Measurements from ENCODE around the gene ADAMTS9. TPM values are rescaled to one million over a fixed set of nuclear protein-coding genes. Genes with fewer than 3 reads are reported as not detected.

ADAMTS9 gene
- not detected for total RNA-seq
- not detected for total RNA-seq (2013)

- intact Hi-C loops (cut with micrococcal nuclease): no loop called here
Measured at GRCh38 chr3:64687781-64688604, at the start of gene ADAMTS9. Gene ADAMTS9, minus strand, starts transcription at chr3:64688000. Its CDS starts 343 bp downstream, at chr3:64687657.

GRCh38 chr3:64732576-64732975 is 44.8 kb upstream of the ADAMTS9 start:
- H3K36me3 ChIP-seq (ENCODE audit: control insufficient read depth, insufficient read depth, low read length): no peaks in the 10 kb centered on the region
- H3K4me1 Mint-ChIP-seq: no peaks in the 10 kb centered on the region
- peaks cover 15% of the 10 kb centered on the region in 2 donors for H3K9me3 Mint-ChIP-seq
- H3K4me3 ChIP-seq (ENCODE audit: low read length): no peak overlapping the region
- H3K4me3 Mint-ChIP-seq: no peak overlapping the region
- DNase-seq: no peak
- H3K27ac ChIP-seq (ENCODE audit: low read length): no peak overlapping the region
- no peaks in the 10 kb centered on the region for H3K36me3 Mint-ChIP-seq
- no peaks in the 10 kb centered on the region for H3K27me3 ChIP-seq (ENCODE audit: control insufficient read depth, insufficient read depth, low read length)
- no CpG with 5 or more reads among the region's 1 CpG for WGBS (ENCODE audit: insufficient coverage)
- no peak overlapping the region for H3K27ac Mint-ChIP-seq
- H3K4me1 ChIP-seq (ENCODE audit: control insufficient read depth, insufficient read depth, low read length): no peaks in the 10 kb centered on the region
- no peaks in the 10 kb centered on the region for H3K9me3 ChIP-seq (ENCODE audit: control insufficient read depth, insufficient read depth, low read length)
- H3K27me3 Mint-ChIP-seq (ENCODE audit: low read depth in 2 of 2): no peaks in the 10 kb centered on the region
- intact Hi-C loops (cut with micrococcal nuclease): no loop called here
- ATAC-seq: no peak
- TF ChIP-seq CTCF (IDR thresholded peaks at IDR 0.05): no peak

More at GRCh38 chr3:64687781-64688604, at the start of gene ADAMTS9:
- Mint-ChIP-seq H3K27ac (no peak within 1 kb of the TSS), H3K4me3 (no peak within 1 kb of the TSS), H3K36me3 (peaks cover 6% of the 10 kb centered on the region), H3K4me1 (peaks cover 0 to 5% of the 10 kb centered on the region in 2 donors), H3K9me3 (peaks cover 0 to 3% of the 10 kb centered on the region in 2 donors), H3K27me3 (ENCODE audit: low read depth in 2 of 2) (peaks cover 8 to 25% of the 10 kb centered on the region in 2 donors)
- Histone ChIP-seq H3K4me3 (ENCODE audit: low read length) (no peak within 1 kb of the TSS), H3K4me1 (ENCODE audit: control insufficient read depth, insufficient read depth, low read length) (no peaks in the 10 kb centered on the region), H3K27ac (ENCODE audit: low read length) (no peak within 1 kb of the TSS), H3K36me3 (ENCODE audit: control insufficient read depth, insufficient read depth, low read length) (no peaks in the 10 kb centered on the region), H3K9me3 (ENCODE audit: control insufficient read depth, insufficient read depth, low read length) (no peaks in the 10 kb centered on the region), H3K27me3 (ENCODE audit: control insufficient read depth, insufficient read depth, low read length) (peaks cover 8% of the 10 kb centered on the region)
- ATAC-seq (no peak), DNase-seq (no peak)
- TF ChIP-seq CTCF (IDR thresholded peaks at IDR 0.05): no peak
- 2% methylated on average over 60 of the region's 60 CpGs for WGBS (ENCODE audit: insufficient coverage)

- Histone ChIP-seq H3K27me3 (ENCODE audit: control insufficient read depth, insufficient read depth, low read length) (no peaks in the 10 kb centered on the region), H3K9me3 (ENCODE audit: control insufficient read depth, insufficient read depth, low read length) (no peaks in the 10 kb centered on the region), H3K36me3 (ENCODE audit: control insufficient read depth, insufficient read depth, low read length) (no peaks in the 10 kb centered on the region), H3K27ac (ENCODE audit: low read length) (no peak overlapping the region), H3K4me3 (ENCODE audit: low read length) (no peak overlapping the region), H3K4me1 (ENCODE audit: control insufficient read depth, insufficient read depth, low read length) (no peaks in the 10 kb centered on the region)
- no peak for TF ChIP-seq CTCF (IDR thresholded peaks at IDR 0.05)
- Mint-ChIP-seq H3K27me3 (ENCODE audit: low read depth in 2 of 2) (no peaks in the 10 kb centered on the region), H3K4me3 (no peak overlapping the region), H3K36me3 (no peaks in the 10 kb centered on the region), H3K27ac (no peak overlapping the region), H3K4me1 (no peaks in the 10 kb centered on the region), H3K9me3 (peaks cover 11 to 12% of the 10 kb centered on the region in 2 donors)
- intact Hi-C loops (cut with micrococcal nuclease): no loop called here
- 67% methylated on average over 3 of the region's 3 CpGs for WGBS (ENCODE audit: insufficient coverage)
- DNase-seq: no peak
- no peak for ATAC-seq
Measured at GRCh38 chr3:64730681-64731080, 42.9 kb upstream of the ADAMTS9 start.
